EL (cell line): ENCODE data around the gene PPP1R3E.
"Not testable (repeated sequence)": the region's sequence is repeated elsewhere in the genome, so short reads cannot be mapped to it uniquely, and the experiment has no call there.

Source experiments
- DNase-seq: peaks from one replicate; pipeline ENCODE4 v3.0.0-alpha.2; 2016

The PPP1R3E gene

DNA sequence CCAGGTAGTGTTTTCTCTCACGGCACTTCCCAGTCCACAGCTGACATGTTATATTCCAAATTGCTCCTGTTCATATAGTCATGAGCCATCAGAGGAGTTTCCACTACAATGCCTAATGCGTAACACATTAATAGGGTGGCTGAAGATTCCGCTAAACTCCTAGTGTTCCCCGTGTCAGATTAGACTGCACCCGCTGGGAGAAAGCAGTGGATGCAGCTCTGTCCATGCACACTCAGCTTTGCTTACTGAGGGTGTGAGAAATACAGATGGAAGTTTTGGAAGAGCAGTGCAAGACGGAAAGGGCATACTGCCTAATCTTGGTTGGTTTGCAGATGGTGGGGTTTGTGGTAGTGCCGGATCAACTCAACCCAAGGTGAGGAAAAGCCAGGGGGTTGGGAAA lies 5.6 kb downstream of the PPP1R3E start:
- no peak for DNase-seq

DNA sequence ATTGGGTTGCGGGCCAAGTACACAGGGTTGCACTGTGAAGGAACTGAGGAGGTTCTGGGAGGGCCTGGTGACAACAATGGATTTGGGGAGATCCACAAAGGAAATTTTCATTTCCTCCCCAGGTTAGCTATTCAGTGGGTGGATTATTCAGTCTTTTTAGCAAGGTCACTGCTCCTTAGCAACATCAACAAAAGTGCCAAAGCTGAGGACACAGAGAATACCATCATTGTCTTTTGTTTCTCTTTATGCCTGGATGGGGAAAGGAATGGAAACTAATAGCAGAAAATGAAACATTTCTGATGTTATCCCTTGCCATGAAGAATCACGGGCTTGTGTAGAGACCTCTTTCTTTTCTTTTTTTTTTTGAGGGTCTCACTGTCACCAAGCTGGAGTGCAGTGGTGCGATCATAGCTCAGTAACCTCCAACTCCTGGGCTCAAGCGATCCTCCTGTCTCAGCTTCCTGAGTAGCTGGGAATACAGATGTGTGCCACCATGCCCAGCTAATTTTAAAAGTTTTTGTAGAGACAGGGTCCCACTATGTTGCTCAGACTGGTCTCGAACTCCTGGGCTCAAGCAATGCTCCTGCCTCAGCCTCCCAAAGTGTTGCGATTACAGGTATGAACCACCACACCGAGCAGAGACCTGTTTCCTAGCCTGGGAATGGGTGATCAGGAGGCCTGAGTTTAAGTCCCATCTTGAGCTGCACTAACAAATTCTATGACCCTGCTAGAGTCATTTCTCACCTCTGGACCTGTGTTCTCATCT lies 6.5 kb downstream of the PPP1R3E start:
- no peak for DNase-seq

DNA sequence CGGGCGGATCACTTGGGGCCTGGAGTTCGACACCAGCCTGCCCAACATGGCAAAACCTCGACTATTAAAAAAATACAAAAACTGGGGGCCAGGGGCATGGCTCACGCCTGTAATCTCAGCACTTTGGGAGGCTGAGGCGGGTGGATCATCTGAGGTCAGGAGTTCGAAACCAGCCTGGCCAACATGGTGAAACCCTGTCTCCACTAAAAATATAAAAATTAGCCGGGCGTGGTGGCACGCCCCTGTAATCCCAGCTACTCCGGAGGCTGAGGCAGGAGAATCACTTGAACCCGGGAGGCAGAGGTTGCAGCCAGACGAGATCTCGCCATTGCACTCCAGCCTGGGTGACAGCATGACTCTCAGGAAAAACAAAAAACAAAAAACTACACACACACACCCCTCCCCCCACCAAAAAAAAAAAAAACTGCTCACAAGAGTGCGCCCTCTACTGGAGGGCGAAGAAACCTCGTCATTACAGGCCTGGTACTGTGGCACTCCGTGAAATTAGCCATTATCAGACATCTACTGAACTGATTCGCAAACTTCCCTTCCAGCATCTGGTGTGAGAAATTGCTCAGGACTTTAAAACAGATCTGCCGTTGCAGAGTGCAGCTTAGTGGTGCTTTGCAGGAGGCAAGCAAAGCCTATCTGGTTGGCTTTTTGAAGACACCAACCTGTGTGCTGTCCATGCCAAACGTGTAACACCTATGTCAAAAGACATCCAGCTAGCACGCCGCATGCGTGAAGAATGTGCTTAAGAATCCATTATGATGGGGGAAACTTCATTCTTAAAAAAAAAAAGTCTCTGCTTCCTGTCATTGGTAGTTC lies 7.7 kb downstream of the PPP1R3E start:
- peak; percentile 62 for DNase-seq

DNA sequence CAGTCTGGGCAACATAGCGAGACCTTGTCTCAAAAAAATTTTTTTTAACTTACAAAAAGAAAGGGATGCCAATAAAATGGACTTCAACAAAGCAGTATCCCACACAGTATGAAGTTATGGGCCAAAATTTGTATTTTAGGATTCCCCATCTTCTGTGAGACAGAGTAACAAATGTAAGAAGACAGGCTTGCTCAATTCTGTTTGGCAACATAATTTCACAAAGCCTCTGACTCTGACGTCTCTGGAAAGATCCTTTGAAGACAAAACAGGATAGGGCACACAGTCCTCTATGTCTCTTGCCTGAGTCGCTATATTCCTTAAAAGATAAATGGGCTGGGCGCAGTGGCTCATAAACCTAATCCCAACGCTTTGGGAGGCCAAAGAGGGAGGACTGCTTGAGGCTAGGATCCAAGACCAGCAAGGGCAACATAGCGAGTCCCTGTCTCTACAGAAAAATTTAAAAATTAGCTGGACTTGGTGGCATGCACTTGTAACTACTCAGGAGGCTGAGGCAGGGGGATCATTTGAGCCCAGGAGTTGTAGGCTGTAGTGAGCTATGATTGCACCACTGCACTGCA lies 15.7 kb downstream of the PPP1R3E start:
- DNase-seq = no peak

DNA sequence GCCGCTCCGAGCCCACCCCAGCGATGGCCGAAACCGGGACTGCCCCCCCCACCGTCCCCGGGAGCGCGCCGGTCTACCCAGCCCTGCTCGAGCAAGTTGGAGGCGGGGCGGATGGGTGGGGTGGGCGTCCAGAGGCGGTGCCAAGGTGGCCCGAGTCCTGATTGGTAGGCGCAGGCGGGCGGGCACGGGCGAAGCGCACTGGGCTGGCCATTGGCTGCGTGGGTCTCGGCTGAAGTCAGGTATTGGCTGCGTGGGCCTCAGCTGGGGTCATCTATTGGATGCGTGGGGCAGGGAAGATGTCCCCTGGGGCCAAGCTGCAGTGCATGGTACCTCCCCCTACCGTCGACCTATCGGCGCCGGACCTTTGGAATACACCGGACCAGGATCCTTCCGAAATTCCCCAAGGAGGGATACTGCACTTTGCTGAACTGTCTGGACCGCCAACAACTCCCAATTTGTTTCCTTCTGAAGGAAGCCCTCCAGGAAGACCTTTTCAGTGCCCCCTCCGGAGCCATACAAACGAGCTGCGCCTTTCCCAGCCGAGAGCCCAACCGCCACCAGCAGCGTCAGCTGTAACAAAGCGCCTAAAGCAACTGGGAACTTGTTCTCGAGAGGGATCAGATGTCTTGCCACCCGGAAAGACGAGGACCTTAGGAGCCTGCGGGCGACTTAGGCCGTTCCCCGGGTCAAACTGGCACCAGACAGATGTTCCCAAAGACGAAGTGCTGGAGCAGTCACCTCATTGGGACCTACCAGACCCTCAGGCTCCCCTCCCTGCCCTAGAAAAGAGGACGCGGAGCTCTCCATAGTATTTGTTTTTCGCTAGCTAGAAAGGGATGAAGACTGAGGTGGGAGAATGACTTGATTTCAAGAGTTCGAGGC lies 16.4 kb downstream of the PPP1R3E start, which contains the start of gene HOMEZ:
HOMEZ (minus strand) TSS at position 113 of the 882 bp plus-strand sequence. CDS start 180 bp downstream, outside the sequence.
- peak; percentile 99 for DNase-seq

DNA sequence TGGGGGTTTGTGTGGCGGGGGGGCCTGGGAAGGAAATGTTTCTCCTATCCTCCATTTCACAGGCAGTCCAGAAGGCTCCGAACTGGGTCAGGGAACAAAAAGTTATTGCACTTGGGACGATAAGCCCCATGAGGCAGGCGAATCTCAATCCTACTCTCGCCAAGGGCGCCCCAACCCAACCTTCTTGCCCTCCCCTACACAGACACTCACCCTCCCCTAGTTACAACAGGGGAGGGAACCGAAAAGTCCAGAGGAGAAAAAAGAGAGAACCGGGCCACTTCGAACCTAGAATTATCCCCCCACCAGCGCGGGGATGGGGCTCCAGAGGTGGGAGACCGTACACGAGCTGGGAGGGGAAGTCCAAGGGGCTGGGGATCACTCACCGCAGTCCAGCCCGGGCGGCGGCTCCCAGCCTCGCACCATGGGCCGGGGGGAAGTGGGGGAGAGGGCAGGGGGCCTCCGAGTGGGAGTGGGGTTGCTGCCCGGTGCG lies 17.1 kb downstream of the PPP1R3E start:
- DNase-seq = no peak

DNA sequence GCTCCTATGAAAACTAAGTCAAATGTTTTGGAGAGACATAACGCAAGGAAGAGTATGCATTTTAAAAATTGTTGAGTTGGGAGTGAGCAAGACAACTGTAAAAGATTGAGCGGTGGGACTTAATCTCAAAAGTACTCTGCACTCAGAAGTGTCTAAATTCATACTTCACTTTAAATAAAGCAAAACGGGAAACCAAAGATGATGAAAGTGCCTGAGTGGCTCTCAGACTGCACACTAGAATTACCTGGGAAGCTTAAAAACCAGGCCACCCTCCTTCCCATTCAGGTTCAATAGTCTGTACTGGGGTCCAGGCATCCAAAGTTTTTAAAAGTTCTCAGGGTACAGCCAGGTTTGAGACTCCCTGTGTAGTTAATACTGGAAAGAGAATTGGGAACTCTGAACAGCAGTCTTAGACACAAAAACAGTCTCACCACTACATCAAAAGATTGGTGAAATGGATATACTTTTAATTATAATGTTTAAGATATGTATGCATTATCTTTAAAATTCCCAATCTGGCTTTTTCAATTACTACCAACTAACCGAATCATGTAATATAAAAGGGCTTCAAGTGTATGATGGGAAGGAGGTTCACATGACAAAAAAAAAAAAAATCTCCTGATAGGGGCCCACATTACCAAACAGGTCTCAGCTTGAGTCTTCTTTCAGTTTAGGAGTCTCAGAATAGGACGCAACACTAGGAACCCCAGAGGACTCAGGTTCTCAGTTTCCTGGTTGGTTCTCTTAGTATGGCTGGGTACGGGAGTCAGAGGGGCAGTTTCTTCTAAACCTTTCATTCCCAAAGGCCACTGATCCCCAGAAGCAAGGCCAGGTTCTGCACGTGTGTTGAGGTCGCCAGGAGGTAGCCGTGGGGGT lies 17.8 kb downstream of the PPP1R3E start:
- DNase-seq = peak; percentile 27

DNA sequence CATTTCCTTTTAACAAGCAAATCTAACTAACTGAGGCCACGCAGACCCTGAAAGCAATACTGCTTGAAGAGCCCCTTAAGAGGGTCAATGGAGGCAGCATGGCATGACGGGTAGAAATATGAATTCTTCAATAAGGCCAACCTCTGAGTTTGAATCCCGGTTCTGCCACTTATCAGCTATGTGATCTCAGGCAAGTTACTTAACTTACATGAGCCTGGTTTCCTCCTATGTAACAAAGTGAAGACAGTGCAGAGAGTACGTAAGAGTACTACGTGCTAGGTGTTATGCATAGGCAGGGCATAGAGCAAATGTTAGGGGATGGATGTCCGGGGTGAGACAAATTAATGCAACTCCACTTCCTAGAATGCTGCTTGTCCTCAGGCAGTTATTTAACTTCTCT lies 21.4 kb downstream of the PPP1R3E start:
- DNase-seq = no peak

DNA sequence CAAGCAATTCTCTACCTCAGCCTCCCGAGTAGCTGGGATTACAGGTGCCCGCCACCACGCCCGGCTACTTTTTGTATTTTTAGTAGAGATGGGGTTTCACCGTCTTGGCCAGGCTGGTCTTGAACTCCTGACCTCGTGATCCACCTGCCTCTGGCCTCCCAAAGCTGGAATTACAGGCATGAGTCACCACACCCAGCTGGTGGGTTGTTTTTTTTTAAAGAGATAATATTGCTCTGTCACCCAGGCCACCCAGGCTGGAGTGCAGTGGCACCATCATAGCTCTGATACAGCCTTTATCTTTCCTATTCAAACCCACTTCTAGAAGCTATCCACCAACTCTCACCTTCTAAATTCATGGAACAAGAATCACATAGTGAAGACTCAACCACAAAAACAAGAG lies 24.7 kb downstream of the PPP1R3E start:
- not testable (repeated sequence) for DNase-seq

DNA sequence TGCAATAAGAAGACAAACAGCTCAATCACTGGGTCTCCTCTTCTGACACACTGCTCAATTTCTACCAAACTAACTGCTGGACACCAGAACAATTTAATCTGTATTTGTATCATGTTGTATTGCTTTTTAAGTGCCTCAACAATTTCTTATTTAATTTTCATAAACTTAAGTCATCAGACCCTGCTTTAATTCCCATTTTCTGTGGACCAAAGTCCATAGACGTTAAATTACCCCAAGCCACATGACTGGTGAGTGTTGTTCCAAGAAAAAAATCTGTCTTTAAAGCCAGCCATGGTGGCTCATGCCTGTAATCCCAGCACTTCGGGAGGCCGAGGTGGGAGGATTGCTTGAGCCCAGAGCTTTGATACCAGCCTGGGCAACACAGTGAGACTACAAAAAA lies 25.5 kb downstream of the PPP1R3E start:
- DNase-seq = no peak

DNA sequence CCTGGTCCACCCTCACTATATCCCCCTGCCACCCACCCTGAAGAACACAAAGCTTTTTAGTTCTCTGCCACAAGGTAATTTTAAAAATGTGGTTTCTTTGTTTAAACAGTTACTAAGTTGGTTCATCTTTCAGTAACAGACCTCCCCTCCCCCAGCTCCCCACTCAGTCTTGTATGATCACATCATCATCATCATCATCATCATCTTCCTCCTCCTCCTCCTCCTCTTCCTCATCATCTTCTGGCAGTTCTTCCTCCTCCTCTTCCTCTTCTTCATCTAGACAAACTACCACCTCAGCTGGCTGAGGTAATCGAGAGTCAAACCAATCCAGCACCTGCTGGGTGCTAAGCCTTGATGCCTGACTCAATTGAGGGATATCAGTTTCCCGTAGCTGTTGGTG lies 27.2 kb downstream of the PPP1R3E start:
- DNase-seq = no peak

DNA sequence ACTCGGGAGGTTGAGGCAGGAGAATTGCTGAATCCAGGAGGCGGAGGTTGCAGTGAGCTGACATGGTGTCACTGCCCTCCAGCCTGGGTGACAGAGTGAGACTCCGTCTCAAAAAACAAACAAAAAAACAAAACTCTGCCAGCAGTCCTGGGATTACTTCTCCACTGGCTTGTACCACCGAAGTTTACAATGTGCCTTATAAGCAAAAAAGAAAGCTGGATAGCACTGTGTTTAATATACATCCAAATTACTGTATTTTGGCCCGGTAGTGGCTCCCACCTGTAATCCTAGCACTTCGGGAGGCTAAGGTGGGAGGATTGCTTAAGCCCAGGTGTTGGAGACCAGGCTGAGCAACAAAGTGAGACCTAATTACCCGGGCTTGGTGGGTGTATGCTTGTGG lies 33.5 kb downstream of the PPP1R3E start:
- DNase-seq = no peak

DNA sequence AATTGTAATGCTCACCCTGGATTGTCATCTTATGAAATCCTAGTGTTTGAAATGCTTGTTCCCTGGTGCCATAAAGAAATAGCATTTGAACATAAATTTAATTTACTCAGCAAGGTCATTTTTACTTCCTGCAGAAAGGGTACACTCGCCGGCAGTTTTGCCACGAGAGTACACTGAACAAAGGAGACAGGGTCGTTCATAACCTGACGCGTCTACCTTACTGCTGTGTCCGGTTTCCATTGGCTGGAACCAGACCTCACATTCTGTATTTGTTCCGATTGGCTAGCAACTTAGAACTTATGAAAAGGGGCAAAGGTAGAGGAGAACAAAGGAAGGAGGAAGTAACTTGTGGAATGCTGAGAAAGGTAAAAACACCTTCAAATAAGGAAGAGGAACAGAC lies 41.8 kb downstream of the PPP1R3E start:
- not testable (repeated sequence) for DNase-seq

DNA sequence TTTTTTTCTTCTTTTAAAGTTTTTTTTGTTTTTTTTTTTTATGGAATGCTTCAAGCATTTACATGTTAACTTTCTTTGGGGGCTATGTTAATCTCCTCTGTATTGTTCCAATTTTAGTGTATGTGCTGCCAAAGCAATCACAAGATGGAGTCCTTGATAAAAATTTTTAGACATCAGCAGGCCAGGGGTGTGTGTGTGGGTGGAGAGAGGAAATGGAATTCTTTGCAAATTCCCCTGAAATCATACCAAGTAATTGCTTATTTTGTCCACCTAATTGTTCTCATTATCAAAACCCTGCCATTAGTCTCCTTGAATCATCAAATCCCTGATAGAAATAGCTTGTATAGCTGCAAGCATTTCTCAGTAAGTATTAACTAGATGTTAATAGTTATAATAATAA lies 43.2 kb downstream of the PPP1R3E start:
- no peak for DNase-seq

DNA sequence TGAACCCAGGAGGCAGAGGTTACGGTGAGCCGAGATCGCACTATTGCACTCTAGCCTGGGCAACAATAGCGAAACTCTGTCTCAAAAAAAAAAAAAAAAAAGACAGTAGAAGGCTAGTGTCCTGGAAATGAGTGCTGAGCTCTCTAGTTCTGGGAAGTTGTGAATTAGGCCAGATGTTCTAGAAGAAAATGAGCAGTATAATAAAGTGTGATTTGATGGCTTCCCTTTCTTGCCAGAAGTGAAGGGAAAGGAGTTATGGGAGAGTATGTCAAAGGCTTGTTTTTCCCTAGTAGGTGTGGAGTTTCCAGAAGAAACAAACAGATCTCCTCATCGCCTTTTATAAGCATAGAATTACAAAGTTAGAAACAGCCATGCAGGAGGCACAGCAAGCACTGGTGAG lies 44.4 kb downstream of the PPP1R3E start:
- no peak for DNase-seq

DNA sequence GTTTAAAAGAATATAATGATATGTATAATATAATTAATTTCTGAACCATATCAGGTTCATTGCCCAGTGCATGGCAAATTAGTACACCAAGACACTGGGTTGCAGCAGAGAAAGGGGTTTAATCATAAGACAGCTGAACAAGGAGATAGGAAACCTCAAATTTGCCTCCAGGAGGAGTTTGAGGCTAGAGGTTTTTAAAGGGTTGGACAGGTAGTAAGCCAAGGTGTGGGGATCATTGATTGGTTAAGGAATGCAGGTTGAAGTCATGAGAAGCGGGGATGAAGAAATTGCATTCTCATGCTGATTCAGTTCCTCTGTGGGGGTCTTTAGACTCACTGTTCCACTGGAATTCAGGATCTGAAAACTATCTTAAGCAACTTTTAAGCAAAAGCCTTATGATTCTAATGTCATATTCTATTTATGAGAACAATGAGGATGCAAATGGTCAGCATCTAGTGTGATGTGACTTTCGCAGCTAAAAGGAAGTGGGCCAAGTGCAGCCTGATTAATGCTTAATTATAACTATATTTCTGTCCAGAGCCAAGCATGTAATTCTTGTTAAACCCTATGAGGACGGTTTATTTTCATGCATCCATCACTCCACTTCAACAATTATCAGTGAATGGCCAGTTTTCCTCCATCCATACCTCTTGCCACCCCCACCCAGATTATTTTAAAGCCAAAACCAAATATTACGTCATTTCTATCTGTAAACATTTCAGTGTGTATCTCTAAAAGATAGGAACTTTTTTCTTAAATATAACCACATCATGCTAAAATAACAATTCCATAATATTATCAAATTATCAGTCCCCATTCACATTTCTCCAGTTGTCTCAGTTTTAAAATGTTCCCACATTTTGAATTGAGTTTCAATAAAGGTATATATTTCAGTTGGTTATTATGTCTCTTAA lies 50.0 kb downstream of the PPP1R3E start:
- no peak for DNase-seq

DNA sequence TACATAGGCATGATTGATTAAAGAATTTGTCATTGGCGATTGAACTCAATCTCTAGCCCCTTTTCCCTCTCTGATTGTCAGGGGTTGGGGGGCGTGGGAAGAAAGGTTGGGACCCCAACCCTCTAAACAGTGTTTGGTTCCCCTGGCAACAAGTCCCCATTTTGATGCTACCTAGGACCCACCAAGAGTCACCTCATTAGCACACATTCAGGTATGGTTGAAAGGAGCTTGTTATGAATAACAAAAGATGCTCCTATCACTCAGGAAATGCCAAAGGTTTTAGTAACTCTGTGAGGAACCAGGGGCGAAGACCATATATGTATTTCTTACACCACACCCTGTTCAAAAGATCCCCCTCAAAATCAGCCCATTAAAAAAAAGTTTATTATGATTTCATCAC lies 50.7 kb downstream of the PPP1R3E start:
- no peak for DNase-seq

DNA sequence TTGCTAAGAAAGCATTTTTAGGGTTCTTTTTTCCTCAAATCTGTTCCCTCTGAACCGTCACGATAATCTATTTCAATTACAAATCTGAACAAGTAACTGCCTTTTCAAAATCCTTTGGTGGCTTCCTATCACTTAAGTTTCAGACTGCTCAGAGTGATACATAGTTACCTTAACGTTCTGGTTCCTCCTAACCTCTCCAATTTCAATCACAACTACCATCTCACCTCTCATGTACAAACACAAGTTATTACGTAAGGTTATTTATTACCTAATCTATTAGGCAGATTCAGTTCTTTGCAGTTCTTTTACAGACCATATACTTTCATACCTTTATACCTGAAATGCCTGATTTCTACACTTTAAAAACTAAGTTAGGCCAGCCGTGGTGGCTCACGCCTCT lies 52.8 kb downstream of the PPP1R3E start:
- no peak for DNase-seq

DNA sequence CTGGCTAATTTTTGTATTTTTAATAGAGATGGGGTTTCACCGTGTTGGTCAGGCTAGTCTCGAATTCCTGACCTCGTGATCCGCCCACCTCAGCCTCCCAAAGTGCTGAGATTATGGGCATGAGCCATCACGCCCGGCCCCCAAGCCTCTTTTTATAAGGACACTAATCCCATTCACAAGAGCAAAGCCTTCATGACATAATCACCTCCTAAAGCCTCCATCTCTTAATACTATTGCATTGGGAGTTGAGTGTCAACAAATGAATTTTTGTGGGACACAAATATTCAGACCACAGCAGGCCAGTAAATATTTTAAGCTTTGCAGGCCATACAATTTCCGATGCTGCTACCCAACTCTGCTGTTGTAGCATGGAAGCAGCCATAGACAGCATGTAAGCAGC lies 54.1 kb downstream of the PPP1R3E start:
- DNase-seq = no peak
